Right lung (tissue), 10 donors: ENCODE results near the gene IL24. TPM values are rescaled to one million over a fixed set of nuclear protein-coding genes. Genes with fewer than 3 reads are reported as not detected.
"Not testable (repeated sequence)": the region's sequence is repeated elsewhere in the genome, so short reads cannot be mapped to it uniquely, and the experiment has no call there.

ENCODE experiments used
- DNase-seq, 2 donors: peaks; one replicate each; pipeline ENCODE4 v3.0.0-alpha.2; 2013
- long read RNA-seq, 8 donors: transcript quantifications; one replicate each; lab custom pipeline, GENCODE V29; 2026
- polyA plus RNA-seq, 5 donors: library from polyadenylated mRNA; unstranded; fragments of 120-200 nt; gene quantifications; one replicate each; pipeline versions ENCODE4 v1.2.1 to v1.2.3, GENCODE V29; 2013; ENCODE audit warnings: inconsistent platforms in 1 of 5, low replicate concordance in 1 of 5; ENCODE audit not compliant: insufficient read length in 5 of 5, insufficient read depth in 1 of 5

Gene IL24
- under 1 TPM; 0.22 to 0.64 (median 0.29) TPM for polyA plus RNA-seq
- long read RNA-seq, donor 1 = 0 reads
- long read RNA-seq, donor 2 = 0 reads
- long read RNA-seq, donor 3 = 0 reads
- long read RNA-seq, donor 4 = 0 reads
- long read RNA-seq, donor 5 = 0 reads
- long read RNA-seq, donor 6 = 0 reads
- long read RNA-seq, donor 7 = 0 reads
- long read RNA-seq, donor 8 = 0 reads

GRCh38 chr1:206897175-206897574, at the start of gene IL24:
TSS of gene IL24 (plus strand) at chr1:206897443. CDS start at chr1:206897833, 390 bp downstream.
- no peak for DNase-seq

- DNase-seq = no peak
Measured at GRCh38 chr1:206847946-206848345, 49.3 kb upstream of the IL24 start.

- DNase-seq = no peak
Measured at GRCh38 chr1:206850401-206850800, 46.8 kb upstream of the IL24 start.

GRCh38 chr1:206851341-206852010, 45.8 kb upstream of the IL24 start:
- no peak for DNase-seq

- not testable (repeated sequence) for DNase-seq
Measured at GRCh38 chr1:206852662-206853061, 44.6 kb upstream of the IL24 start.

- not testable (repeated sequence) for DNase-seq
Measured at GRCh38 chr1:206853696-206854095, 43.5 kb upstream of the IL24 start.

- DNase-seq = no peak
Measured at GRCh38 chr1:206854401-206855129, 42.7 kb upstream of the IL24 start.

- DNase-seq = no peak
Measured at GRCh38 chr1:206855859-206856258, 41.4 kb upstream of the IL24 start.

GRCh38 chr1:206856674-206857464, 40.4 kb upstream of the IL24 start:
- no peak for DNase-seq

- DNase-seq = no peak
Measured at GRCh38 chr1:206859082-206859521, 38.1 kb upstream of the IL24 start.

- no peak for DNase-seq
Measured at GRCh38 chr1:206860165-206860564, 37.1 kb upstream of the IL24 start.

- no peak for DNase-seq
Measured at GRCh38 chr1:206863266-206863665, 34.0 kb upstream of the IL24 start.

GRCh38 chr1:206864939-206865671, 32.1 kb upstream of the IL24 start, which contains the start of gene IL20:
TSS of gene IL20 (plus strand) at chr1:206865623. CDS start at chr1:206865853, 230 bp downstream.
- peak; percentile 29 to 52 for DNase-seq

- DNase-seq = no peak
Measured at GRCh38 chr1:206866062-206866461, 31.2 kb upstream of the IL24 start.

GRCh38 chr1:206867239-206867638, 30.0 kb upstream of the IL24 start:
- DNase-seq = no peak

GRCh38 chr1:206867716-206868115, 29.5 kb upstream of the IL24 start:
- DNase-seq = no peak

GRCh38 chr1:206868264-206868663, 29.0 kb upstream of the IL24 start:
- DNase-seq = no peak

GRCh38 chr1:206872139-206872538, 25.1 kb upstream of the IL24 start:
- no peak for DNase-seq

GRCh38 chr1:206873603-206874188, 23.5 kb upstream of the IL24 start:
- DNase-seq = no peak

- no peak for DNase-seq
Measured at GRCh38 chr1:206875752-206876377, 21.4 kb upstream of the IL24 start.
